ENCODE measurements around the gene NCAM1. TPM values are rescaled to one million over a fixed set of nuclear protein-coding genes. Genes with fewer than 3 reads are reported as not detected.

Gene NCAM1
- total RNA-seq, 1 experiment from 2014 or later: 0.33 TPM

DNA sequence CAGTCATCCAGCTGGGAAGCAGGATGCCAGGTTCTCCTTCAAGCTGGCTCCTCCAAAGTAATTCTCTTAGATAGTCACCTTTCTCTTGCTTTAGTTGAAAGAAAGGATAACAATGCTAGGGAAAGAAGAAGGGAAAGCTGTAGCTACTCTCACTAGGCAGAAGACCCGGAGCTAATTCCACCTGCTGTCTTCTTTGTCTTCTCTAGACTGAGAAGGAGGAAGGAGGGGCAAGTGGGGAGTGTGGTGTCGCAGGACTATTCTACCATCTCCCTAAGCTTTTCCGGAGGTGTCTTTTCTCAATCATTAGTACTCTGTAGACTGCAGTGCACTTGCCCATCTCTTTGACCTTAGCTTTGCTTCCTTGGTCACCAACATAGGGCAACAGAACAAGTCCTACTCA lies 162.8 kb downstream of the NCAM1 start:
- TF ChIP-seq, protein P1, sequence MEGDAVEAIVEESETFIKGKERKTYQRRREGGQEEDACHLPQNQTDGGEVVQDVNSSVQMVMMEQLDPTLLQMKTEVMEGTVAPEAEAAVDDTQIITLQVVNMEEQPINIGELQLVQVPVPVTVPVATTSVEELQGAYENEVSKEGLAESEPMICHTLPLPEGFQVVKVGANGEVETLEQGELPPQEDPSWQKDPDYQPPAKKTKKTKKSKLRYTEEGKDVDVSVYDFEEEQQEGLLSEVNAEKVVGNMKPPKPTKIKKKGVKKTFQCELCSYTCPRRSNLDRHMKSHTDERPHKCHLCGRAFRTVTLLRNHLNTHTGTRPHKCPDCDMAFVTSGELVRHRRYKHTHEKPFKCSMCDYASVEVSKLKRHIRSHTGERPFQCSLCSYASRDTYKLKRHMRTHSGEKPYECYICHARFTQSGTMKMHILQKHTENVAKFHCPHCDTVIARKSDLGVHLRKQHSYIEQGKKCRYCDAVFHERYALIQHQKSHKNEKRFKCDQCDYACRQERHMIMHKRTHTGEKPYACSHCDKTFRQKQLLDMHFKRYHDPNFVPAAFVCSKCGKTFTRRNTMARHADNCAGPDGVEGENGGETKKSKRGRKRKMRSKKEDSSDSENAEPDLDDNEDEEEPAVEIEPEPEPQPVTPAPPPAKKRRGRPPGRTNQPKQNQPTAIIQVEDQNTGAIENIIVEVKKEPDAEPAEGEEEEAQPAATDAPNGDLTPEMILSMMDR (conservative IDR thresholded peaks at IDR 0.05): no peak
- TF ChIP-seq EZH2 (IDR thresholded peaks at IDR 0.05; ENCODE audit: low read depth): no peak
- Histone ChIP-seq H3K27ac (no peak overlapping the region), H3K9me2 (ENCODE audit: insufficient read depth) (no peaks in the 10 kb centered on the region), H3K4me3 (no peak overlapping the region), H3K36me3 (ENCODE audit: low read depth) (no peaks in the 10 kb centered on the region), H3K4me2 (no peak overlapping the region), H3K9me3 (ENCODE audit: insufficient read depth, low read depth) (no peaks in the 10 kb centered on the region), H2AFZ (no peak overlapping the region), H3F3A (ENCODE audit: insufficient read depth, low read depth) (no peaks in the 10 kb centered on the region), H3K4me1 (replicated peaks; ENCODE audit: insufficient read depth) (no peaks in the 10 kb centered on the region), H3K27me3 (ENCODE audit: insufficient read depth, low read depth) (peaks cover 15% of the 10 kb centered on the region; the same call in 1 of the 2 replicates), H4K20me1 (ENCODE audit: insufficient read depth) (no peaks in the 10 kb centered on the region), H3K79me2 (ENCODE audit: low read depth) (no peaks in the 10 kb centered on the region)
- BruUV-seq (replicated peaks): no TSS peak
- no peak for DNase-seq
- intact Hi-C loops (cut with micrococcal nuclease; ENCODE audit: unreplicated experiment): no loop called here
- ChIA-PET CTCF (no interaction called here), POLR2A (ENCODE audit: unreplicated experiment) (no interaction called here)

DNA sequence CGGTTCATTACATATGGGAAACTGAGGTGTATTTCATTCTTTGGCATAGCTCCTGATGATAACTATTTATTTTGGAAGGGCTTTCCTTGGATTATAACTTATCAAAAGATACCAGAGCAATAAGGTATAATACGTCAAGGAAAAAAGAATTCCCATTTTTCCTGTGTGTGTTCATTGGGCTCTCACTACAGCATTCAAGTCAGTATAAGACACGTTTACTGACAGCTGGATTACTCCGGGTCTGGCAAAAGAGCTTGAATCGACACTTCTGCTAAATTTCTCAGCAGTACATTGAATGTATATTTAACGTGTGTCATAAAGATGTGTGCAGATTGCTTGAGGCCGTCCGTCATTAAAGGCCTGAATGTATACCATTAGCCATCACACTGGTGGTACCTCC lies 163.4 kb downstream of the NCAM1 start:
- intact Hi-C loops (cut with micrococcal nuclease; ENCODE audit: unreplicated experiment): no loop called here
- Histone ChIP-seq H3F3A (ENCODE audit: insufficient read depth, low read depth) (no peaks in the 10 kb centered on the region), H3K4me1 (replicated peaks; ENCODE audit: insufficient read depth) (no peaks in the 10 kb centered on the region), H3K79me2 (ENCODE audit: low read depth) (no peaks in the 10 kb centered on the region), H3K4me2 (no peak overlapping the region), H3K27ac (no peak overlapping the region), H2AFZ (no peak overlapping the region), H3K4me3 (no peak overlapping the region), H3K27me3 (ENCODE audit: insufficient read depth, low read depth) (peaks cover 15% of the 10 kb centered on the region; the same call in 1 of the 2 replicates), H3K9me2 (ENCODE audit: insufficient read depth) (no peaks in the 10 kb centered on the region), H4K20me1 (ENCODE audit: insufficient read depth) (no peaks in the 10 kb centered on the region), H3K36me3 (ENCODE audit: low read depth) (no peaks in the 10 kb centered on the region), H3K9me3 (ENCODE audit: insufficient read depth, low read depth) (no peaks in the 10 kb centered on the region)
- DNase-seq: no peak
- BruUV-seq (replicated peaks): no TSS peak
- TF ChIP-seq EZH2 (IDR thresholded peaks at IDR 0.05; ENCODE audit: low read depth): no peak
- TF ChIP-seq, protein P1 (conservative IDR thresholded peaks at IDR 0.05): no peak
- ChIA-PET CTCF (no interaction called here), POLR2A (ENCODE audit: unreplicated experiment) (no interaction called here)

DNA sequence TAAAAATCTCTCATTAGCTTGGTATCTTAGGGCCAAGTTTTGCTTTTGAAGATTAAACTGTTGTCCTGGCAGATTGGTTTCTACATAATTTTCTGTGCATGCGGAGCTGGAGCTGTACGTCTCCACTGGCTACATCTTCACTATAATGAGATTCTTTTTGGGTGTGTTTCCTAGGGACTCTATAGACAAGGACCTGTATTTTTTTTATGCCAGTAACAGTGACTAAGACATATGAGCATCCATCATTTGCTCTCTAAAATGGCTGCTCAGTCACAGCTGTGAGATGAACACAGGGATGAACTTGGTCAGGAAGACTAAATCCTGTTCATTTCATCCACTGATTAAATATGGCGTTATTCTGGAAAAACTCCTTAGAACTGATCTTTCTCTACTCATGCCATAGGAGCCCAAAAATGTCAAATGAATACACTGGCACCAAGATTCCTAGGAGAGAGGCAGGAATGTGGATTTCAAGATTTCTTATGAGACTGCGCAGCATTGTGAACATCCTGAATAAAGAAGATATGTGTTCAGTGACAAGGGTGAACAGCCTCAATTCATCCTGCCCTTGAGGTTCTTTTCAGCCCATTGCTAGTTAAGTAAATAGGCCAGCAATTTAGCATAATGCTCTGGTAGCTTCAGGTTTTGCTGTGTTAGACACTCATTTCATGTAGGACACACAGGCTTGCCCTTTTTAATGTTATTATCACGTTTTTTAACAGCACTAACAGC lies 168.2 kb downstream of the NCAM1 start:
- peaks cover 12% of the 10 kb centered on the region; the same call in 1 of the 2 replicates for H3K27me3 ChIP-seq (ENCODE audit: insufficient read depth, low read depth)
- no peak overlapping the region for H3K27ac ChIP-seq
- ChIA-PET POLR2A (ENCODE audit: unreplicated experiment) (no interaction called here), CTCF (interaction anchor here (0.6 kb wide), 1 partner anchor 16 kb away, joined by 3 read pairs; no protein-coding TSS in a partner anchor)
- H3K9me3 ChIP-seq (ENCODE audit: insufficient read depth, low read depth): no peaks in the 10 kb centered on the region
- no peak for DNase-seq
- H3K4me2 ChIP-seq: no peak overlapping the region
- no peaks in the 10 kb centered on the region for H3K36me3 ChIP-seq (ENCODE audit: low read depth)
- H4K20me1 ChIP-seq (ENCODE audit: insufficient read depth): no peaks in the 10 kb centered on the region
- no peaks in the 10 kb centered on the region for H3K79me2 ChIP-seq (ENCODE audit: low read depth)
- H3K9me2 ChIP-seq (ENCODE audit: insufficient read depth): no peaks in the 10 kb centered on the region
- no TSS peak for BruUV-seq (replicated peaks)
- TF ChIP-seq EZH2 (IDR thresholded peaks at IDR 0.05; ENCODE audit: low read depth): no peak
- TF ChIP-seq, protein P1 (conservative IDR thresholded peaks at IDR 0.05): no peak
- H3K4me1 ChIP-seq (replicated peaks; ENCODE audit: insufficient read depth): no peaks in the 10 kb centered on the region
- no peak overlapping the region for H3K4me3 ChIP-seq
- no peaks in the 10 kb centered on the region for H3F3A ChIP-seq (ENCODE audit: insufficient read depth, low read depth)
- no peak overlapping the region for H2AFZ ChIP-seq
- intact Hi-C loops (cut with micrococcal nuclease; ENCODE audit: unreplicated experiment): no loop called here
